Stomach (tissue), 9 donors: Measurements from ENCODE around the gene TUT4. TPM values are rescaled to one million over a fixed set of nuclear protein-coding genes. Genes with fewer than 3 reads are reported as not detected.

Experiments
- DNase-seq, 2 donors: peaks; one replicate each; pipeline versions ENCODE4 v3.0.0 to v3.0.0-alpha.2; 2013 to 2019
- H3K27ac ChIP-seq, 5 donors: fragments of 200-600 bp in 4 of 5; sonication (generic) in 4 of 5; one replicate each; pipeline ENCODE4 v1.5.1; 2013 to 2019; ENCODE audit warnings: mild to moderate bottlenecking in 1 of 5, moderate library complexity in 1 of 5
- H3K27me3 ChIP-seq, 3 donors: fragments of 200-600 bp; sonication (generic); one replicate each; pipeline ENCODE4 v1.5.1; 2017 to 2019; ENCODE audit warnings: mixed run types in 1 of 3
- H3K36me3 ChIP-seq, 4 donors: fragments of 200-600 bp; sonication (generic); 1 replicate in 3 of 4; 2 replicates in 1 of 4; pipeline ENCODE4 v1.5.1; 2016 to 2019
- H3K4me1 ChIP-seq, 4 donors: fragments of 200-600 bp; sonication (generic); one replicate each; pipeline ENCODE4 v1.5.1; 2016 to 2019
- H3K4me3 ChIP-seq, 4 donors: fragments of 200-600 bp; sonication (generic) in 3 of 4; one replicate each; pipeline ENCODE4 v1.5.1; 2016 to 2019; ENCODE audit warnings: mild to moderate bottlenecking in 1 of 4
- H3K9me3 ChIP-seq, 4 donors: fragments of 200-600 bp; sonication (generic); one replicate each; pipeline ENCODE4 v1.5.1; 2016 to 2019
- CTCF ChIP-seq, 7 experiments: fragments of 450-650 bp in 4 of 7; fragments of 200-600 bp in 3 of 7; sonication (generic) in 3 of 7; IDR thresholded peaks; one replicate each; pipeline ENCODE4 v1.5.1; 2016 to 2019; ENCODE audit warnings: antibody characterized with exemption in 7 of 7, control low read depth in 2 of 7, mild to moderate bottlenecking in 1 of 7
- EP300 ChIP-seq: sonication (generic); formaldehyde crosslinking; IDR thresholded peaks from one replicate; pipeline ENCODE4 v1.6.1; 2017; ENCODE audit warnings: antibody characterized with exemption
- POLR2A ChIP-seq, 4 donors: fragments of 450-650 bp; IDR thresholded peaks; one replicate each; pipeline ENCODE4 v1.6.1; 2016; ENCODE audit warnings: antibody characterized with exemption in 4 of 4, control low read depth in 2 of 4, mild to moderate bottlenecking in 1 of 4, moderate library complexity in 1 of 4
- POLR2AphosphoS5 ChIP-seq, 3 donors: sonication (generic); formaldehyde crosslinking; IDR thresholded peaks; one replicate each; pipeline ENCODE4 v1.6.1; 2016; ENCODE audit warnings: antibody characterized with exemption in 3 of 3
- WGBS, 5 donors: extraction: QIAGEN DNeasy Blood & Tissue Kit in 3 of 5; methylation state at CpG; one replicate each; pipeline versions ENCODE4 v1.1.5 to v1.1.7; 2013 to 2018; 5-methylcytosine and 5-hydroxymethylcytosine counted together
- intact Hi-C: fragments of 100-400 bp; cut with DNase I; formaldehyde crosslinking; loops from one replicate; pipeline ENCODE4 v1.15.1; 2023; ENCODE audit warnings: low total_unique reads
- polyA plus RNA-seq, 3 donors: library from polyadenylated mRNA; stranded (reverse); fragments of 200-250 nt; gene quantifications; one replicate each; pipeline ENCODE4 v1.2.3, GENCODE V29; 2013
- total RNA-seq, 5 donors: library from RNA; depleted of rRNA; stranded (reverse); fragments of >200 nt; gene quantifications; one replicate each; pipeline versions ENCODE4 v1.1.0 to v1.2.3, GENCODE V29; 2014 to 2016
- donor health status: healthy with polysubstance abuse.
- donor health status: Bipolar disorder and iron deficiency.
- donor health status: healthy.

TUT4 gene
- total and polyA plus RNA-seq, 8 donors = 11.8 to 107 (median 37.1) TPM

- peaks cover 0 to 8% (median 0%) of the 10 kb centered on the region in 4 donors for H3K4me1 ChIP-seq
- TF ChIP-seq EP300 (no peak), POLR2AphosphoS5 (IDR thresholded peaks at IDR 0.05) (no peak), CTCF (IDR thresholded peaks at IDR 0.05) (no peak), POLR2A (IDR thresholded peaks at IDR 0.05) (no peak)
- WGBS, 5 donors = 65 to 78% (median 67%) methylated on average over 1 of the region's 1 CpG
These were observed 18.9 kb upstream of the TUT4 start for GRCh38 chr1:52571783-52572182.

GRCh38 chr1:52569449-52570210 is 16.7 kb upstream of the TUT4 start:
- Histone ChIP-seq H3K36me3 (no peaks in the 10 kb centered on the region), H3K27me3 (no peaks in the 10 kb centered on the region), H3K27ac (no peak overlapping the region), H3K4me1 (peaks cover 0 to 8% (median 0%) of the 10 kb centered on the region in 4 donors), H3K4me3 (no peak overlapping the region), H3K9me3 (no peaks in the 10 kb centered on the region)
- intact Hi-C loops = no loop called here
- TF ChIP-seq CTCF (IDR thresholded peaks at IDR 0.05) = no peak
- no peak for TF ChIP-seq POLR2A (IDR thresholded peaks at IDR 0.05)
- no peak for TF ChIP-seq POLR2AphosphoS5 (IDR thresholded peaks at IDR 0.05)
- TF ChIP-seq EP300 = no peak
- WGBS, 5 donors = 48 to 63% (median 55%) methylated on average over 7 of the region's 7 CpGs
- peak in 1 of 2 donors; percentile 34 for DNase-seq

More at GRCh38 chr1:52571783-52572182, 18.9 kb upstream of the TUT4 start:
- Histone ChIP-seq H3K9me3 (no peaks in the 10 kb centered on the region), H3K27ac (no peak overlapping the region), H3K4me3 (no peak overlapping the region), H3K36me3 (no peaks in the 10 kb centered on the region), H3K27me3 (no peaks in the 10 kb centered on the region)
- intact Hi-C loops = no loop called here
- no peak for DNase-seq

- TF ChIP-seq CTCF (IDR thresholded peaks at IDR 0.05) (no peak), POLR2AphosphoS5 (IDR thresholded peaks at IDR 0.05) (no peak)
- Histone ChIP-seq H3K36me3 (no peaks in the 10 kb centered on the region), H3K27me3 (no peaks in the 10 kb centered on the region), H3K4me3 (no peak overlapping the region), H3K4me1 (peaks cover 0 to 8% (median 0%) of the 10 kb centered on the region in 4 donors), H3K9me3 (no peaks in the 10 kb centered on the region), H3K27ac (no peak overlapping the region)
- peak in 1 of 2 donors; percentile 34 for DNase-seq
- 50 to 59% (median 53%) methylated on average over 5 of the region's 5 CpGs for WGBS, 5 donors
- intact Hi-C loops = no loop called here
These were observed 15.1 kb upstream of the TUT4 start for GRCh38 chr1:52567943-52568342.

- H3K36me3 ChIP-seq = no peaks in the 10 kb centered on the region
- no peaks in the 10 kb centered on the region for H3K4me1 ChIP-seq
- TF ChIP-seq POLR2AphosphoS5 (IDR thresholded peaks at IDR 0.05) = no peak
- TF ChIP-seq POLR2A (IDR thresholded peaks at IDR 0.05) = no peak
- TF ChIP-seq EP300 = no peak
- no peak for TF ChIP-seq CTCF (IDR thresholded peaks at IDR 0.05)
- 55 to 73% (median 68%) methylated on average over 3 of the region's 3 CpGs for WGBS, 5 donors
- no peaks in the 10 kb centered on the region for H3K9me3 ChIP-seq
- intact Hi-C loops = no loop called here
- H3K27me3 ChIP-seq = peaks cover 0 to 5% (median 0%) of the 10 kb centered on the region in 3 donors
- H3K4me3 ChIP-seq = no peak overlapping the region
- H3K27ac ChIP-seq = no peak overlapping the region
- DNase-seq = no peak
These were observed 9.9 kb upstream of the TUT4 start for GRCh38 chr1:52562766-52563165.
